Stimulated activated CD4-positive, alpha-beta T cell treated with anti-CD3 and anti-CD28 coated beads, Interleukin-12 subunit alpha, Interleukin-12 subunit beta, amount 100 ng/mL, for 48 hours (primary cell): Measurements from ENCODE around the gene FTCDNL1.

Experiments
- DNase-seq, 3 donors: peaks; one replicate each; pipeline ENCODE4 v3.0.0-alpha.2; 2020; ENCODE audit warnings: low read depth in 2 of 3, low spot score in 1 of 3

FTCDNL1 gene

GRCh38 chr2:199850718-199851500 lies at the start of gene FTCDNL1:
Gene FTCDNL1 (minus strand): TSS chr2:199851192. CDS start chr2:199848962, 2,230 bp downstream.
- peak; percentile 41 to 63 (median 48) for DNase-seq

DNA sequence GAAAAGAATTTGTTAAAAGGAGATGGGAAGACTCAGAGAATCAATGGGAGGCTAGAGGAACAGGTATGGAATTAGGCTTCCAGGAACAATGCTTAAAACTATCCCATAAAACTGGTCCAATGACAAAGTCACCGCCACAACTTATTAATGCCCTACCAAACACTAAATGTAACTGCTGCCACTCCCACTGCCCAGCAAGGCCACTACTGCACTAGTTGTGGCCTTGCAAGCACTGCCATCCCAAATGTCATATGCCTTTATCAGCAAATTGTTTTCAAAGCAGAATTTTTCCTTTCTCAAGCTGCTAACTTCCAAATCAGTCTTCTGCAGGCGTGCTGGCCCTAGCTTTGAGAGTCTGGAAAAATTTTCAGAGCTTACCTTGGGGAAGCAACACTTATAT lies 45.6 kb upstream of the FTCDNL1 start:
- DNase-seq: no peak

GRCh38 chr2:199895406-199895805 lies 44.4 kb upstream of the FTCDNL1 start:
- DNase-seq: no peak

DNA sequence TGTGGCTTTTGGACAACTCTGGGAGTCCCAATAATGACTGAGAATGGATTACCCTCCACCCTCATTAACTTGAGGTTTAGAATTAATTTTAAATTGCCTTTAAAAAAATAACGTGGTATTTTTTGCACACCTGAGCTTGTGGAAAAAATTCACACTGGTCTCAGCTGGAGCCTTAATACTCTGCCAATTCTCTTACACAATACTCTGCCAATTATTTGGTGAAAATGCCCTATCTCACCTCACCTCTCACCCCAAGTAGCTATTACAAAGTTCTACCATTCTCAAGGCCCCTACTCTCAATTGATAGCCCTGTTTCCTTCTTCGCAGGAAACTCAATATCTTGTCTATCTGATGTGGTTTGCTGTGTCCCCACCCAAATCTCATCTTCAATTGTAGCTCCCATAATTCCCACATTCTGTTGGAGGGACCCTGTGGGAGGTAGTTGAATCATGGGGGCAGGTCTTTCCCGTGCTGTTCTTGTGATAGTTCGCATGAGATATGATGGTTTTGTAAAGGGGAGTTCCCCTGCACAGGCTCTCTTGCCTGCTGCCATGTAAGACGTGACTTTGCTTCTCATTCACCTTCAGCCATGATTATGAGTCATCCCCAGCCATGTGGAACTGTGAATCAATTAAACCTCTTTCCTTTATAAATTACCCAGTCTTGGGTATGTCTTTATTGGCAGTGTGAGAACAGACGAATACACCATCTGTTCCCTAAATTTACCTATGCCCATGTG lies 32.7 kb upstream of the FTCDNL1 start:
- DNase-seq: no peak

GRCh38 chr2:199882667-199883066 lies 31.7 kb upstream of the FTCDNL1 start:
- DNase-seq: no peak

GRCh38 chr2:199875400-199875799 lies 24.4 kb upstream of the FTCDNL1 start:
- no peak for DNase-seq

DNA sequence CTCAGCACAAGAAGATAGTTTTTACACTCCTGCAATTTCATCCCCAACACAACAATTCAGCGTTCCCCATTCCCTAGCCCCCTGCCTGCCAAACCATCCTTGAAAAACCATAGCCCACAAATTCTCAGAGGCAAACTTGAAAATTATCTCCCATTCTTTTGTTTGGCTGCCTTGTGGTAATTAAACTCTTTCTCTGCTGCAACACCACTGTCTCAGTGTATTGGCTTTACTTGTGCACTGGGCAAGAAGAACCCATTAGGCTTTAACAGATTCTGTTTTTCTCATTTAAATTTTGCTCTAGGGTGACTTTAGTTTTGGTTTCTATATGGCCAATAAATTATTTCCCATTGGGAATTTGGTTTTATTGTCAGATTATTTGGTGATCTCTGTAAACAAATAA lies 23.2 kb upstream of the FTCDNL1 start:
- no peak for DNase-seq

GRCh38 chr2:199870581-199870980 lies 19.6 kb upstream of the FTCDNL1 start:
- DNase-seq: no peak

DNA sequence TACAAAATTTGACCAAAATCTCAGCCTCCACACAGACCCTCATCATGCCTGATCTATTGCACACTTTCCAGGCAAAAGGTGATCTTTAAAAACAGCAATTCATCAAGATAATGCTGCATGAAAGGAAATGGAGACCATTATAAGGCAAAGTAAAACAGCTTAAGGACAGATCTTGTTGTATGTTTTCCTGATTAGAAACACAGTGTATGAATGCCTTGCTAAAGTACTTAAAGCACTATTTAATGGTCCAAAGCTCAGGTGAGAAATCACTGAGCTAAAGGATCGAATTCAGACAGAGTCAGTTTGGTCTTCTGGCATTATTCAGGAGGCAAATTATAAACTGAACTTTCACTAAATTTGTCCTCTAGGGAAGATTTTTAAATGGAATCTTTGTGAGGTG lies 18.7 kb upstream of the FTCDNL1 start:
- DNase-seq: no peak

DNA sequence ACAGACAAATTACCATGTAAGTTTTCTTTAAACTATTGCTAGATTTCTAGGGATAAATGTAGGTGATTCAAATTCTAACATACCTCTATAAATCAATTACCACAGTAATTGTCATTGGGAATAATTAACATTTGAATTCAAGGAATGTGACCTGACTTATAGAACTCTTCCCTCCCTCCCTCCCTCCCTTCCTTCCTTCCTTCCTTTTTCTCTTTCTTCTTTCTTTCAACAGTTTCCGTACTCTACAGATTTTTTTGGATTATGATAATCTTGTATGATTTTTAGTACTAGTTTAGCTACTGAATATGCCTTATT lies 18.2 kb upstream of the FTCDNL1 start:
- DNase-seq: no peak

DNA sequence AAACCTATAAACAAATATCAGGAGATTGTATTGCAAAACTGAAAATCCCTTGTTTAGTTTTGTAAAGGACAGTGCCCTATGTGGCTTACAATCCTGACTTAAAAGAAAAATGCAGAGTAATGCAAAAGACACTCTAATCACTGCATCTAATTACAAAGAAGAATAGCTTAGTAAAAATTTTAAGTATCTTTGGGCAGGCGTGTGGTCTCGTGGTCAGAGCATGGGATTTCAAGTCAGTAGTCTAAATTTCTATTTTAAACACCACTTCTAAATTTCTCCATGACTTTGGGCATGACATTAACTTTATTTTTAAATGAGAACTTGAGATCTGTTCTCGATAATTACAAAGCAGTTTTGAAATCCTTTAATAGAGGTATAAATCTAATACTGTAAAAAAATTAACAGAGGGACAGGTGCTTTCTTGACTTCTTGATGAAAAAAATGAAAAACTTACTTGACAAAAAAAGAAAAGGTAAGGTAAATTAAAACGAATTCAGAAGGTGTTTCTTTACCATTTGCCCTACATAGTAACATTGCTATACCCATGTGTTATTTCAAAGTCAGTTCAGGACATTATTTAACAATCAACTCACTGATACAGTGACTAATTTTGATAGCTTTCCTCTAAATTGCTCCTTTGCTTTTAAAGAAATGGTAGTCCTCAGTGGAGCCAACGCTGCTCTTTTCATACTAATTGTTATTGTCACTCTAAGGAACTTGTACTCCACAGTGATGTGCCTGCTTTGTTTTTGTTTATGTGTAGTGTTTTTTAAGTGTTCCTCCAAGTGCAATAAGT lies 17.6 kb upstream of the FTCDNL1 start:
- no peak for DNase-seq

DNA sequence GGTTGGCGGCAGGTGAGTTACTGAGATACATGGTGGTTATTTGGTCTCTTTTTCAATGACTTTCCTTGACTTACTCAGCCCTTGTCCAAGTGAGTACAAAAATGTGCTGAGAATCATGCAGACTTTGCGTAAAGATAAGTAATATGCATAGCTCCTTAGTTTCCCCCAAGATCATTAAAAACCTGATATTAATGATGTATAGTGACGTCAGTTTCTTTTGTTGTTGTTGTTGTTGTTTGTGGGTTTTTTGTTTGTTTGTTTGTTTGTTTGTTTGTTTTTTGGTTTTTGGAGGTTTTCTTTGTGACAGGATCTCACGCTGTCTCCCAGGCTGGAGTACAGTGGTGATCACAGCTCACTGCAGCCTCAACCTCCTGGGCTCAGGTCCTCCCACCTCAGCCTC lies 14.9 kb upstream of the FTCDNL1 start:
- no peak for DNase-seq

DNA sequence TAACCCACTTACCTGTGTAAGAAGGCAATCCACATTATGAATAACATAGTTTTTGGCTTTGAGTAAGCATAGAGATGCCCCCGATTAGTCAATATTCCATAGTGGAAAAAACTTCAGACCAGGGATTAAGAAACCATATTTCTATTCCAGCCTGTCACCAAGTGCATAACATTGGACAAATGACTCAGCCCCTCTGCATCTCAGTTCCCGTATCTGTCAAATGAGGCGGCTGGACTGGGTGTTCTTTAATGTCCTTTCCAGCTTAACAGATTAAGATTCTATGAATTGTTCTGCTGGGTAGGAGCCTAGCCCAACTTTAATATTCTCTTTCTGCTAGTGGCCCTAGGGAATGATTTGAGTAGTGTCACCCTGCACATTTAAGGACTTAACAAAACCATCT lies 11.8 kb upstream of the FTCDNL1 start:
- DNase-seq: no peak

- no peak for DNase-seq
These were observed 10.3 kb upstream of the FTCDNL1 start for GRCh38 chr2:199861132-199861774.

- no peak for DNase-seq
These were observed 4.8 kb upstream of the FTCDNL1 start for GRCh38 chr2:199855812-199856211.

- DNase-seq: no peak
These were observed 891 bp upstream of the FTCDNL1 start for GRCh38 chr2:199851883-199852282.

GRCh38 chr2:199851501-199851810 lies 464 bp upstream of the FTCDNL1 start:
- DNase-seq: no peak

DNA sequence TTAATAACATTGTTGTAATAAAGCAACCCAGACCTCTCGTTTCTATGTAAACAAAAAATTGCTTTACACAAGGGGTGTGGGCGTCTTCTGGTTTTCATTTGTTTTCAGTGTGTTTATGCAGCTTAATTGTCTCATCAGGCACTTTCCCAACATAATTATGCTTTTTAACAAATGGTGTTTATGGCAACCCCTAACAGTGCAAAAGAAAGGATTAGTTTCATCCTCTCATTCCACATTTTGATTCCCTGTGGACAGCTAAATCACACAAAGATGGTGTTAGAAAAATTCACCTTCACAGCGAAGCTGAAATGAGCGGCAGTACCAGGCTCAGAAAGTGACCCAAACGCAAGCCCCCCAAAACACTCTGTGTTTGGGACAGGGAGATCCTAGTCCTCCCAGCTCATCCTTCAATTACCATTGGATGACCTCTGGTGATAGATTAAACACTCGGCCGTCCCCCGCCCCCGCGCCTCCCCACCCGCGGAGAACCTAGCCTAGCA lies 724 bp downstream of the FTCDNL1 start:
- no peak for DNase-seq

- DNase-seq: no peak
These were observed 2.4 kb downstream of the FTCDNL1 start for GRCh38 chr2:199848389-199849130.

GRCh38 chr2:199847181-199847864 lies 3.7 kb downstream of the FTCDNL1 start:
- no peak for DNase-seq
